HEK293 (cell line): ENCODE results near the gene PIAS2.

ENCODE experiments used
- CTCF ChIA-PET: fragments of 350-600 bp; formaldehyde crosslinking; extraction: SDS; loops from one replicate; lab custom pipeline; 2021; ENCODE audit warnings: antibody characterized with exemption; lab: Yijun Ruan, JAX
- POLR2A ChIA-PET: fragments of 300-600 bp; formaldehyde crosslinking; extraction: SDS; loops from one replicate; lab custom pipeline; 2020; ENCODE audit warnings: antibody characterized with exemption, inconsistent platforms; lab: Yijun Ruan, JAX
- H3K27ac ChIP-seq: fragments of 200-500 bp; sonication (Bioruptor generic); 2 replicates; pipeline ENCODE4 v1.5.1; 2014; ENCODE audit warnings: low read depth, low read length, control low read depth, inconsistent platforms; ENCODE audit errors: extremely low read depth
- H3K36me3 ChIP-seq, 2 experiments: fragments of 200-500 bp in 1 of 2; sonication (Bioruptor generic) in 1 of 2; 1 replicate in 1 of 2; 2 replicates in 1 of 2; pipeline ENCODE4 v1.5.1; 2014 to 2017; ENCODE audit warnings: inconsistent platforms in 2 of 2, low read length in 2 of 2; ENCODE audit not compliant: control insufficient read depth in 2 of 2, insufficient read depth in 1 of 2
- H3K4me1 ChIP-seq: fragments of 200-500 bp; sonication (Bioruptor generic); 2 replicates; pipeline ENCODE4 v1.5.1; 2014; ENCODE audit warnings: mild to moderate bottlenecking, low read length, inconsistent platforms; ENCODE audit not compliant: control insufficient read depth, insufficient read depth
- H3K4me3 ChIP-seq: 2 replicates; pipeline ENCODE4 v1.5.1; 2011; ENCODE audit warnings: low read depth, mild to moderate bottlenecking, control low read depth, low read length, moderate library complexity
- H3K9me3 ChIP-seq: fragments of 200-500 bp; sonication (Bioruptor generic); 2 replicates; pipeline ENCODE4 v1.5.1; 2014; ENCODE audit warnings: low read depth, low read length, inconsistent platforms; ENCODE audit not compliant: control insufficient read depth, insufficient read depth
- GLI2 ChIP-seq: fragments of 450-650 bp; formaldehyde crosslinking; IDR thresholded peaks from 2 replicates; pipeline ENCODE4; 2017; ENCODE audit warnings: missing biosample characterization, missing genetic modification characterization, low read depth, borderline replicate concordance
- GLIS2 ChIP-seq: fragments of 450-650 bp; formaldehyde crosslinking; IDR thresholded peaks from 2 replicates; pipeline ENCODE4 v1.5.1; 2016; ENCODE audit warnings: missing biosample characterization, missing genetic modification characterization
- KLF10 ChIP-seq: fragments of 450-650 bp; IDR thresholded peaks from 2 replicates; pipeline ENCODE4 v1.5.1; 2018; ENCODE audit warnings: missing biosample characterization, mild to moderate bottlenecking, missing genetic modification characterization
- PRDM2 ChIP-seq: fragments of 450-650 bp; formaldehyde crosslinking; IDR thresholded peaks from 2 replicates; pipeline ENCODE4 v1.5.1; 2016; ENCODE audit warnings: missing biosample characterization, missing genetic modification characterization, borderline replicate concordance
- RBAK ChIP-seq: fragments of 450-650 bp; formaldehyde crosslinking; IDR thresholded peaks from 2 replicates; pipeline ENCODE4 v1.5.1; 2016; ENCODE audit warnings: missing biosample characterization, missing genetic modification characterization
- SCRT1 ChIP-seq: fragments of 450-650 bp; formaldehyde crosslinking; IDR thresholded peaks from 2 replicates; pipeline ENCODE4 v1.5.1; 2016; ENCODE audit warnings: missing biosample characterization, missing genetic modification characterization, borderline replicate concordance
- SCRT2 ChIP-seq: fragments of 450-650 bp; formaldehyde crosslinking; IDR thresholded peaks from 2 replicates; pipeline ENCODE4 v1.5.1; 2016; ENCODE audit warnings: missing biosample characterization, missing genetic modification characterization
- ZBTB17 ChIP-seq: fragments of 450-650 bp; formaldehyde crosslinking; IDR thresholded peaks from 2 replicates; pipeline ENCODE4 v1.5.1; 2016; ENCODE audit warnings: missing biosample characterization, missing genetic modification characterization
- ZFP37 ChIP-seq: fragments of 450-650 bp; formaldehyde crosslinking; IDR thresholded peaks from 2 replicates; pipeline ENCODE4 v1.5.1; 2016; ENCODE audit warnings: missing biosample characterization, missing genetic modification characterization
- ZNF202 ChIP-seq: fragments of 450-650 bp; formaldehyde crosslinking; IDR thresholded peaks from 2 replicates; pipeline ENCODE4 v1.5.1; 2016; ENCODE audit warnings: missing biosample characterization, missing genetic modification characterization, borderline replicate concordance
- ZNF266 ChIP-seq: fragments of 450-650 bp; formaldehyde crosslinking; IDR thresholded peaks from 2 replicates; pipeline ENCODE4 v1.5.1; 2016; ENCODE audit warnings: missing biosample characterization, missing genetic modification characterization, low read depth
- ZNF324 ChIP-seq: fragments of 450-650 bp; formaldehyde crosslinking; IDR thresholded peaks from 2 replicates; pipeline ENCODE4 v1.5.1; 2016; ENCODE audit warnings: missing biosample characterization, missing genetic modification characterization
- ZNF335 ChIP-seq: fragments of 450-650 bp; formaldehyde crosslinking; conservative IDR thresholded peaks from 2 replicates; pipeline ENCODE4 v1.5.1; 2016; ENCODE audit warnings: missing biosample characterization, missing genetic modification characterization
- ZNF549 ChIP-seq: fragments of 450-650 bp; IDR thresholded peaks from 2 replicates; pipeline ENCODE4 v1.5.1; 2018; ENCODE audit warnings: missing biosample characterization, missing genetic modification characterization, mild to moderate bottlenecking, inconsistent platforms, moderate library complexity
- ZNF623 ChIP-seq: fragments of 450-650 bp; formaldehyde crosslinking; IDR thresholded peaks from 2 replicates; pipeline ENCODE4 v1.5.1; 2016; ENCODE audit warnings: missing biosample characterization, missing genetic modification characterization
- ZNF660 ChIP-seq: fragments of 450-650 bp; IDR thresholded peaks from 2 replicates; pipeline ENCODE4 v1.5.1; 2018; ENCODE audit warnings: missing biosample characterization, mild to moderate bottlenecking, missing genetic modification characterization
- ZNF692 ChIP-seq: fragments of 450-650 bp; formaldehyde crosslinking; IDR thresholded peaks from 2 replicates; pipeline ENCODE4 v1.5.1; 2016; ENCODE audit warnings: missing biosample characterization, missing genetic modification characterization

PIAS2 gene

GRCh38 chr18:46917803-46918600 is 695 bp upstream of the PIAS2 start (continued):
- TF ChIP-seq ZNF266, result no peak
- no peak for TF ChIP-seq ZNF660 (tag by site-specific recombination)
- TF ChIP-seq ZNF623, result no peak

- Histone ChIP-seq H3K27ac (peak overlapping the region; percentile 66), H3K36me3 (no peaks in the 10 kb centered on the region; a peak in 1 of 3 replicates), H3K4me3 (peak overlapping the region; percentile 59), H3K9me3 (no peaks in the 10 kb centered on the region), H3K4me1 (peaks cover 23% of the 10 kb centered on the region)
- TF ChIP-seq ZNF692 (0 out of 2 replicates have a peak, but pooled peaks have one; percentile 12), ZNF335 (tag by site-specific recombination) (peak; percentile 56), ZBTB17 (tag by site-specific recombination) (peak; percentile 60), RBAK (tag by site-specific recombination) (no peak), PRDM2 (tag by site-specific recombination) (no peak), ZFP37 (tag by site-specific recombination) (0 out of 2 replicates have a peak, but pooled peaks have one; percentile 18), GLIS2 (tag by site-specific recombination) (peak; percentile 74)
- CTCF ChIA-PET, result interaction anchor here (0.5 to 1.2 kb wide), 2 partner anchors 69 to 235 kb away, joined by 3 to 4 read pairs; no protein-coding TSS in a partner anchor
- POLR2A ChIA-PET, result interaction anchor here (0.6 to 1.6 kb wide), 11 partner anchors 7 to 233 kb away, joined by 3 to 7 read pairs (median 4); no protein-coding TSS in a partner anchor
Observed at GRCh38 chr18:46916551-46917107, 678 bp downstream of the PIAS2 start.

GRCh38 chr18:46915800-46916550 is 1.3 kb downstream of the PIAS2 start:
- H3K4me3 ChIP-seq, result peak overlapping the region; percentile 59
- peaks cover 23% of the 10 kb centered on the region for H3K4me1 ChIP-seq
- POLR2A ChIA-PET, result interaction anchor here (0.6 to 1.6 kb wide), 2 partner anchors 19 to 26 kb away, joined by 3 to 4 read pairs; no protein-coding TSS in a partner anchor
- H3K36me3 ChIP-seq, result no peaks in the 10 kb centered on the region; a peak in 1 of 3 replicates
- no peaks in the 10 kb centered on the region for H3K9me3 ChIP-seq
- H3K27ac ChIP-seq, result peak overlapping the region; percentile 66; the same call in 1 of the 2 replicates
- TF ChIP-seq SCRT2 (tag by site-specific recombination) (peak; percentile 89), ZNF202 (tag by site-specific recombination) (no peak), SCRT1 (tag by site-specific recombination) (peak; percentile 77), ZNF324 (tag by site-specific recombination) (no peak), ZNF549 (tag by site-specific recombination) (no peak), GLI2 (tag by site-specific recombination) (no peak), KLF10 (tag by site-specific recombination) (no peak)
- CTCF ChIA-PET, result no interaction called here
